GM12892 (cell line): ENCODE measurements around the gene F2R.

ENCODE experiments used
- POLR2A ChIP-seq: IDR thresholded peaks from 2 replicates; pipeline ENCODE4 v1.6.1; 2011; ENCODE audit warnings: low read depth, low read length, control low read depth
- POLR2AphosphoS5 ChIP-seq: IDR thresholded peaks from 2 replicates; pipeline ENCODE4 v1.6.1; 2011; ENCODE audit warnings: low read depth, low read length, control low read depth
- TAF1 ChIP-seq: IDR thresholded peaks from 2 replicates; pipeline ENCODE4 v1.6.1; 2011; ENCODE audit warnings: low read depth, mild to moderate bottlenecking, control low read depth, low read length, borderline replicate concordance

DNA sequence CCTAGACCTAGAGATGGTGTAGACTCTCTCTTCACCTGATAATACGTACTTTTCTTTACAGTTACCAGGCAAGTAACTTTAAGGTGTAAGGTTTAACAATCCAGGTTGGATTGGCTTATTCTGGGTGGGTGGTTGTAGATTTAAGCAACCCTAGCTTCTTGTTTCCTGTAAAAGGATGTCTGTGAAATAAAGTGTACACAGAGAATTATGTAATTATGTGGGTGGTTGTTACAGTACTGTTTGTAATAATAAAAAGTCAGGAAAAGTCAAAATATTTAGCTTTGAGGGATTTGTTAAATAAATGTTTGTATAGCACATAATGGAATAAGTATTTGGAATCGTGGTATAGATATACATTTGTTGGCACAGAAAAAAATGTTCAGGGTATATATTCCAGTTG, 43.7 kb upstream of the F2R start:
- TF ChIP-seq POLR2A: no peak
- no peak for TF ChIP-seq POLR2AphosphoS5
- TF ChIP-seq TAF1: no peak
